ENCODE measurements around the gene ZNF384. TPM values are rescaled to one million over a fixed set of nuclear protein-coding genes. Genes with fewer than 3 reads are reported as not detected.

The ZNF384 gene
- total RNA-seq, result 159 and 164 TPM in 2 replicates
- long read RNA-seq, partial matches to known transcripts, result 7 of 17 reads
- long read RNA-seq, other reads (novel, unspliced or antisense), result 10 of 17 reads

GRCh38 chr12:6688999-6689882 is at the start of gene ZNF384:
TSS of gene ZNF384 (minus strand) at chr12:6689375. CDS start at chr12:6679520, 9,855 bp downstream.
- Mint-ChIP-seq H3K27ac (peak within 1 kb of the TSS; percentile 97), H3K9me3 (ENCODE audit: low read depth) (no peaks in the 10 kb centered on the region), H3K4me3 (ENCODE audit: low read depth) (peak within 1 kb of the TSS; percentile 89), H3K36me3 (ENCODE audit: insufficient read depth) (peaks cover 7% of the 10 kb centered on the region), H3K27me3 (peaks cover 11% of the 10 kb centered on the region), H3K4me1 (ENCODE audit: low read depth) (peaks cover 34% of the 10 kb centered on the region)
- TF ChIP-seq CTCF (IDR thresholded peaks at IDR 0.05; ENCODE audit: unreplicated experiment), result peak; percentile 34
- peak; percentile 95 for DNase-seq (ENCODE audit: low spot score, unreplicated experiment)

DNA sequence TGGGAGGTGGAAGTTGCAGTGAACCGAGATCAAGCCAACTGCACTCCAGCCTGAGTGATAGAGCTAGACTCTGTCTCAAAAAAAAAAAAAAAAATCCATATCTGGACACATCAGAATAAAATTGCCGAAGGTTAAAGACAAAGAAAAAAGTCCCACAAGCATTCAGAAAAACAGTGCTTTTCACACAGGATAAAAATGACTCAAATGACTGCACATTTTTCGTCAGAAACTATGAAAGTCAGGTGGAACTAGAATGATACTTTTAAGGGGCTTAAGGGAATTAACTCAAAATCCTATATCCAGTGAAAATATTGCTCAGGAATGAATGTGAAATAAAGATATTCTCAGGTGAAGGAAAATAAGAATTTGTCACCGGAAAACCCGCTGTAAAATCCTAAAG is 47.6 kb upstream of the ZNF384 start:
- Mint-ChIP-seq H3K9me3 (ENCODE audit: low read depth) (no peaks in the 10 kb centered on the region), H3K4me3 (ENCODE audit: low read depth) (no peak overlapping the region), H3K27me3 (no peaks in the 10 kb centered on the region), H3K4me1 (ENCODE audit: low read depth) (peaks cover 4% of the 10 kb centered on the region), H3K36me3 (ENCODE audit: insufficient read depth) (peaks cover 1% of the 10 kb centered on the region), H3K27ac (no peak overlapping the region)
- no peak for TF ChIP-seq CTCF (IDR thresholded peaks at IDR 0.05; ENCODE audit: unreplicated experiment)
- no peak for DNase-seq (ENCODE audit: low spot score, unreplicated experiment)

- Mint-ChIP-seq H3K27me3 (no peaks in the 10 kb centered on the region), H3K4me3 (ENCODE audit: low read depth) (no peak overlapping the region), H3K27ac (peak overlapping the region; percentile 11), H3K9me3 (ENCODE audit: low read depth) (no peaks in the 10 kb centered on the region), H3K36me3 (ENCODE audit: insufficient read depth) (peaks cover 9% of the 10 kb centered on the region), H3K4me1 (ENCODE audit: low read depth) (peaks cover 4% of the 10 kb centered on the region)
- DNase-seq (ENCODE audit: low spot score, unreplicated experiment), result peak; percentile 51
- peak; percentile 89 for TF ChIP-seq CTCF (IDR thresholded peaks at IDR 0.05; ENCODE audit: unreplicated experiment)
These were observed 46.4 kb upstream of the ZNF384 start for GRCh38 chr12:6735448-6736191.

GRCh38 chr12:6734506-6735387 is 45.6 kb upstream of the ZNF384 start:
- peaks cover 15% of the 10 kb centered on the region for H3K36me3 Mint-ChIP-seq (ENCODE audit: insufficient read depth)
- H3K27ac Mint-ChIP-seq, result no peak overlapping the region
- no peak for TF ChIP-seq CTCF (IDR thresholded peaks at IDR 0.05; ENCODE audit: unreplicated experiment)
- H3K4me1 Mint-ChIP-seq (ENCODE audit: low read depth), result peaks cover 4% of the 10 kb centered on the region
- no peak overlapping the region for H3K4me3 Mint-ChIP-seq (ENCODE audit: low read depth)
- no peak for DNase-seq (ENCODE audit: low spot score, unreplicated experiment)
- H3K27me3 Mint-ChIP-seq, result no peaks in the 10 kb centered on the region
- H3K9me3 Mint-ChIP-seq (ENCODE audit: low read depth), result no peaks in the 10 kb centered on the region
